ENCODE results near the gene TM2D3. TPM values are rescaled to one million over a fixed set of nuclear protein-coding genes. Genes with fewer than 3 reads are reported as not detected.

The TM2D3 gene
- total RNA-seq, 1 experiment from 2014 or later: 34.9 TPM

DNA sequence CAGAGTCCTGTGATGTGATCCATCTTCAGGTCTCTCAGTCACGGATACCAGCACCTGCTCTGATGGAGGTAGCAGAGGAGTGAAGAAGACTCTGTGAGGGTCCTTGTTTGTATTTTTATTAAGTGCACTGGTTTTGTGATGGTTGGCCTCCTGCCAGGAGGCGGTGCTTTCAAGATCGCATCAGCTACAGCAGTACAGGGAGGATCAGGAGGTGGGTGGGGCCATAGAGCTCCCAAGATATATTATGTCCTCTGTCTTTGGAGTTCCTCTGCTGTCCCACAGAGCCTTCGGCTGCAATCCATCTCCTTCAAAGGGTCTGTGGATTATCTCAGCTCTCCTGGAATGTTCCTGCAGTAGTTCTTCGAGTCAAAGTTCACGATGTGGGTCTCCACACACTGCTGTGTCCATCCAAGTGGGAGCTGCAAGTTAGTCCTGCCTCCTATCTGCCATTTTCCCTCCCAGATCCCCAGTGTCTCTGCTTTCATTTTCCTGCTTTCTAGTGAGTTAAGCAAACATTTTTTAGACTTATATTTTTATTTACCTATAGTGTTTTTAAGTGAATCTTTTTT, 54.7 kb downstream of the TM2D3 start:
- H3K4me1 ChIP-seq (ENCODE audit: insufficient read depth, low read length): no peaks in the 10 kb centered on the region
- TF ChIP-seq, protein P1, sequence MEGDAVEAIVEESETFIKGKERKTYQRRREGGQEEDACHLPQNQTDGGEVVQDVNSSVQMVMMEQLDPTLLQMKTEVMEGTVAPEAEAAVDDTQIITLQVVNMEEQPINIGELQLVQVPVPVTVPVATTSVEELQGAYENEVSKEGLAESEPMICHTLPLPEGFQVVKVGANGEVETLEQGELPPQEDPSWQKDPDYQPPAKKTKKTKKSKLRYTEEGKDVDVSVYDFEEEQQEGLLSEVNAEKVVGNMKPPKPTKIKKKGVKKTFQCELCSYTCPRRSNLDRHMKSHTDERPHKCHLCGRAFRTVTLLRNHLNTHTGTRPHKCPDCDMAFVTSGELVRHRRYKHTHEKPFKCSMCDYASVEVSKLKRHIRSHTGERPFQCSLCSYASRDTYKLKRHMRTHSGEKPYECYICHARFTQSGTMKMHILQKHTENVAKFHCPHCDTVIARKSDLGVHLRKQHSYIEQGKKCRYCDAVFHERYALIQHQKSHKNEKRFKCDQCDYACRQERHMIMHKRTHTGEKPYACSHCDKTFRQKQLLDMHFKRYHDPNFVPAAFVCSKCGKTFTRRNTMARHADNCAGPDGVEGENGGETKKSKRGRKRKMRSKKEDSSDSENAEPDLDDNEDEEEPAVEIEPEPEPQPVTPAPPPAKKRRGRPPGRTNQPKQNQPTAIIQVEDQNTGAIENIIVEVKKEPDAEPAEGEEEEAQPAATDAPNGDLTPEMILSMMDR (conservative IDR thresholded peaks at IDR 0.05): no peak
- no peak overlapping the region for H3K18ac ChIP-seq (ENCODE audit: insufficient read length, low read depth, low read length)
- H3K27me3 ChIP-seq (ENCODE audit: insufficient read depth, low read length): no peaks in the 10 kb centered on the region
- H2BK5ac ChIP-seq (ENCODE audit: insufficient read length, low read length): no peak overlapping the region
- H3K56ac ChIP-seq (ENCODE audit: insufficient read length, low read depth, low read length): no peak overlapping the region
- H4K5ac ChIP-seq (ENCODE audit: insufficient read length, low read depth, low read length): no peak overlapping the region
- no peaks in the 10 kb centered on the region for H3K79me1 ChIP-seq (ENCODE audit: insufficient read depth, low read depth, low read length, poor library complexity, severe bottlenecking)
- H3K36me3 Mint-ChIP-seq (ENCODE audit: insufficient read depth in 1 of 3, low read depth in 3 of 3): peaks cover 0 to 12% (median 0%) of the 10 kb centered on the region in 3 experiments; a peak in 4 of 7 replicates
- no peak overlapping the region for H4K91ac ChIP-seq (ENCODE audit: insufficient read length, low read depth, low read length)
- no peaks in the 10 kb centered on the region for H3K23me2 ChIP-seq (ENCODE audit: insufficient read length, low read depth, low read length, poor library complexity, severe bottlenecking)
- H3K4me1 Mint-ChIP-seq: peaks cover 6% of the 10 kb centered on the region in 2 experiments
- H4K20me1 ChIP-seq (ENCODE audit: control insufficient read depth, insufficient read depth, insufficient read length): no peaks in the 10 kb centered on the region
- DNase-seq: no peak
- no peak overlapping the region for H2BK20ac ChIP-seq (ENCODE audit: low read depth, low read length, poor library complexity, severe bottlenecking)
- H3K4me2 ChIP-seq (ENCODE audit: insufficient read depth, insufficient read length, low read length): no peak overlapping the region
- H3K9ac ChIP-seq (ENCODE audit: extremely low read depth, insufficient read length, low read length): no peak overlapping the region
- WGBS (ENCODE audit: extremely low coverage, insufficient read length, low lambda C conversion rate): no CpG with 5 or more reads among the region's 6 CpGs
- no peak overlapping the region for H2BK12ac ChIP-seq (ENCODE audit: insufficient read length, low read depth, low read length)
- peak overlapping the region in 1 of 3 experiments; percentile 63; a peak in 1 of 7 replicates for H3K27ac Mint-ChIP-seq
- no peak overlapping the region for H3K23ac ChIP-seq (ENCODE audit: insufficient read length, low read depth, low read length)
- no peak overlapping the region; a peak in 1 of 5 replicates for H3K4me3 Mint-ChIP-seq
- H3K9me3 ChIP-seq (ENCODE audit: control insufficient read depth, low read depth, low read length): no peaks in the 10 kb centered on the region
- H3K79me2 ChIP-seq (ENCODE audit: insufficient read depth, low read length): no peaks in the 10 kb centered on the region
- H4K8ac ChIP-seq (replicated peaks; ENCODE audit: insufficient read length, low read depth, low read length): no peak overlapping the region
- peaks cover 9 to 22% of the 10 kb centered on the region in 2 experiments; a peak in 4 of 5 replicates for H3K9me3 Mint-ChIP-seq
- H3K4ac ChIP-seq (ENCODE audit: low read depth, low read length): no peak overlapping the region
- H2BK15ac ChIP-seq (ENCODE audit: low read depth, low read length): no peak overlapping the region
- H2AK5ac ChIP-seq (ENCODE audit: insufficient read length, low read length): no peak overlapping the region
- H2BK120ac ChIP-seq (ENCODE audit: low read depth, low read length, poor library complexity, severe bottlenecking): no peak overlapping the region
- peaks cover 31% of the 10 kb centered on the region for H3K27me3 Mint-ChIP-seq (ENCODE audit: low read depth)
- H3T11ph ChIP-seq (ENCODE audit: low read length): no peak overlapping the region
- H2AFZ ChIP-seq (ENCODE audit: low read length): peak overlapping the region; percentile 34
- no peak overlapping the region for H3K14ac ChIP-seq (ENCODE audit: insufficient read depth, low read length)
- H3K27ac ChIP-seq (ENCODE audit: insufficient read length, low read depth, low read length): no peak overlapping the region

Measured in H9 (cell line).